Uterus (tissue), 4 donors: Measurements from ENCODE around the gene PPP2R2D. TPM values are rescaled to one million over a fixed set of nuclear protein-coding genes. Genes with fewer than 3 reads are reported as not detected.
A peak's percentile ranks its signal among the peaks of the same experiment; 100 is the strongest.

Experiments used
- DNase-seq, 2 donors: peaks; one replicate each; pipeline ENCODE4 v3.0.0-alpha.2; 2019 to 2020
- H3K27ac ChIP-seq, 2 donors: fragments of 200-600 bp; sonication (generic); 1 replicate in 1 of 2; 2 replicates in 1 of 2; pipeline ENCODE4 v1.5.1; 2016 to 2018
- H3K27me3 ChIP-seq, 2 donors: fragments of 200-600 bp; sonication (generic); one replicate each; pipeline ENCODE4 v1.5.1; 2018 to 2019; ENCODE audit warnings: control low read depth in 1 of 2
- H3K36me3 ChIP-seq, 2 donors: fragments of 200-600 bp; sonication (generic); one replicate each; pipeline ENCODE4 v1.5.1; 2019; ENCODE audit warnings: control low read depth in 1 of 2
- H3K4me1 ChIP-seq, 2 donors: fragments of 200-600 bp; sonication (generic); one replicate each; pipeline ENCODE4 v1.5.1; 2018 to 2019; ENCODE audit warnings: control low read depth in 1 of 2
- H3K4me3 ChIP-seq, 2 donors: fragments of 200-600 bp; sonication (generic); 1 replicate in 1 of 2; 2 replicates in 1 of 2; pipeline ENCODE4 v1.5.1; 2018 to 2019; ENCODE audit warnings: mild to moderate bottlenecking in 1 of 2
- H3K9me3 ChIP-seq, 2 donors: fragments of 200-600 bp; sonication (generic); one replicate each; pipeline ENCODE4 v1.5.1; 2019; ENCODE audit warnings: control low read depth in 1 of 2
- POLR2A ChIP-seq, 2 donors: fragments of 450-650 bp; IDR thresholded peaks; one replicate each; pipeline ENCODE4 v1.6.1; 2016; ENCODE audit warnings: antibody characterized with exemption in 2 of 2, mild to moderate bottlenecking in 1 of 2, moderate library complexity in 1 of 2
- intact Hi-C: fragments of 100-400 bp; cut with DNase I; formaldehyde crosslinking; loops from one replicate; pipeline ENCODE4 v1.15.1; 2023; ENCODE audit warnings: low total_unique reads
- total RNA-seq, 4 donors: library from RNA; depleted of rRNA in 3 of 4; stranded (reverse); fragments of >200 nt in 3 of 4; gene quantifications; one replicate each; pipeline versions ENCODE4 v1.1.0 to v1.2.4, GENCODE V29; 2014 to 2023
- TF ChIP-seq, protein P1 (sequence below), 4 experiments: fragments of 200-600 bp in 2 of 4; fragments of 450-650 bp in 2 of 4; sonication (generic) in 2 of 4; IDR thresholded peaks; one replicate each; pipeline ENCODE4 v1.5.1; 2016 to 2019; ENCODE audit warnings: antibody characterized with exemption in 4 of 4, mild to moderate bottlenecking in 2 of 4, moderate library complexity in 1 of 4
- donor health status: DM: yes; HTN: yes; CAD: no.

Gene PPP2R2D
- total RNA-seq, 4 donors from 2014 or later, result 21.2 to 43.2 (median 36.3) TPM

DNA sequence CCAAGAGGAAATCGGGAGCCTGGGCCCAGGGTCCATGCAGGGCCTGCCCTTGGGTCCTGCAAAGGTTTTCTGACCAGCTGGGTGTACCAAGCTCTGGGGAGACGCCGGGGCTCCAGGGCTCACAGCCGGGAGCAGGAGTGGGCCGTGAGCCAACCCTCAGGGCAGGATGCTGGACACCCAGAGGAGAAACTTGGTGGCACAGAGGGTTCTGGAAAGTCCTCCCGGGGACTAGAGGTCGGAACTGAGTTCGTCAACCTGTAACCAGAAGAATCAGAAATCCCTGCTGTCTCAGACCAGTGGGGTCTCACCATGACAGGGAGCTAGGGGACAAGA is 29.2 kb upstream of the PPP2R2D start:
- DNase-seq, result no peak
- Histone ChIP-seq H3K27ac (no peak overlapping the region), H3K4me3 (no peak overlapping the region), H3K36me3 (no peaks in the 10 kb centered on the region), H3K4me1 (no peaks in the 10 kb centered on the region), H3K27me3 (no peaks in the 10 kb centered on the region), H3K9me3 (no peaks in the 10 kb centered on the region)
- TF ChIP-seq POLR2A (IDR thresholded peaks at IDR 0.05), result no peak
- TF ChIP-seq, protein P1, sequence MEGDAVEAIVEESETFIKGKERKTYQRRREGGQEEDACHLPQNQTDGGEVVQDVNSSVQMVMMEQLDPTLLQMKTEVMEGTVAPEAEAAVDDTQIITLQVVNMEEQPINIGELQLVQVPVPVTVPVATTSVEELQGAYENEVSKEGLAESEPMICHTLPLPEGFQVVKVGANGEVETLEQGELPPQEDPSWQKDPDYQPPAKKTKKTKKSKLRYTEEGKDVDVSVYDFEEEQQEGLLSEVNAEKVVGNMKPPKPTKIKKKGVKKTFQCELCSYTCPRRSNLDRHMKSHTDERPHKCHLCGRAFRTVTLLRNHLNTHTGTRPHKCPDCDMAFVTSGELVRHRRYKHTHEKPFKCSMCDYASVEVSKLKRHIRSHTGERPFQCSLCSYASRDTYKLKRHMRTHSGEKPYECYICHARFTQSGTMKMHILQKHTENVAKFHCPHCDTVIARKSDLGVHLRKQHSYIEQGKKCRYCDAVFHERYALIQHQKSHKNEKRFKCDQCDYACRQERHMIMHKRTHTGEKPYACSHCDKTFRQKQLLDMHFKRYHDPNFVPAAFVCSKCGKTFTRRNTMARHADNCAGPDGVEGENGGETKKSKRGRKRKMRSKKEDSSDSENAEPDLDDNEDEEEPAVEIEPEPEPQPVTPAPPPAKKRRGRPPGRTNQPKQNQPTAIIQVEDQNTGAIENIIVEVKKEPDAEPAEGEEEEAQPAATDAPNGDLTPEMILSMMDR (IDR thresholded peaks at IDR 0.05), result no peak
- intact Hi-C loops, result no loop called here

DNA sequence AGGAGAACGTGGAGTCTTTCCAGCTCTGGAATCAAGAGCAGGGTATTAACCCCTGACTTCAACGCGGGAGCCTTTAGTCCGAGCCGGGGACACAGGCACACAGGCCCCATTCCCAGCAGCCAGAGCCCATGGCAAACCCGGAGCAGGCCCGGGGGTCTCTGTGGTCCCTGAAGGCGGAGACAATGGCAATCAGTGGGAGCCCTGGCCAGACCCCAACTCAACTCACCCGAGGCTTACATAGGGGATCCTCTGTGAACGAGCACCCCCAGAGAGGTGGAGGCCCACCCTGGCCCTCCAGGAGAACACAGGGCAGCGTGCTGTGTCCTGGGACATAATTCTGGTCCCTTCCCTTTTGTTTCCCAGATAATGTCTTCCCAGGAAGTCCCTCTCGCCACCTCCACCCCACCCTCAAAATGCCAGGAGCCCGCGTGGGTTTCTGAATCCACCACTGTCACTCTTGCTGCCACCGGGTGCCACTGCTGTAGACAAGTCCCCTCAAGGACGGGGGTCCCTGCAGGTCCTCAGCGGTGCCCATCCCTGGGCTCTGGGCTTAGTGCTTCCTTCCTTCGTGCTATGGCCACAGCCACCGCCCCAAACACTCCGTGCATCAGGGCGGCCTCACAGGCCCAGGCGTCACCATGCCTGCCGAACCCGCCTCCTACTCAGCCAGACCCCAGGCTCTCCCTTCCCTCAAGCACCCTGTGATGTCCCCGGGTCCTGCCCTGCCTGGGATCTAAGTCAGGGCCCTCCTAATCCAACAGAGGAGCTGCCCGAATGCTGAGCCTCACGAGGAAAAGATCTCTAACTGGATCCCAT is 28.6 kb upstream of the PPP2R2D start:
- H3K27me3 ChIP-seq, result no peaks in the 10 kb centered on the region
- H3K4me1 ChIP-seq, result no peaks in the 10 kb centered on the region
- intact Hi-C loops, result no loop called here
- no peak for TF ChIP-seq POLR2A (IDR thresholded peaks at IDR 0.05)
- TF ChIP-seq, protein P1 (IDR thresholded peaks at IDR 0.05), result no peak
- no peaks in the 10 kb centered on the region for H3K9me3 ChIP-seq
- no peak overlapping the region for H3K27ac ChIP-seq
- no peak overlapping the region for H3K4me3 ChIP-seq
- H3K36me3 ChIP-seq, result no peaks in the 10 kb centered on the region
- DNase-seq, result no peak

DNA sequence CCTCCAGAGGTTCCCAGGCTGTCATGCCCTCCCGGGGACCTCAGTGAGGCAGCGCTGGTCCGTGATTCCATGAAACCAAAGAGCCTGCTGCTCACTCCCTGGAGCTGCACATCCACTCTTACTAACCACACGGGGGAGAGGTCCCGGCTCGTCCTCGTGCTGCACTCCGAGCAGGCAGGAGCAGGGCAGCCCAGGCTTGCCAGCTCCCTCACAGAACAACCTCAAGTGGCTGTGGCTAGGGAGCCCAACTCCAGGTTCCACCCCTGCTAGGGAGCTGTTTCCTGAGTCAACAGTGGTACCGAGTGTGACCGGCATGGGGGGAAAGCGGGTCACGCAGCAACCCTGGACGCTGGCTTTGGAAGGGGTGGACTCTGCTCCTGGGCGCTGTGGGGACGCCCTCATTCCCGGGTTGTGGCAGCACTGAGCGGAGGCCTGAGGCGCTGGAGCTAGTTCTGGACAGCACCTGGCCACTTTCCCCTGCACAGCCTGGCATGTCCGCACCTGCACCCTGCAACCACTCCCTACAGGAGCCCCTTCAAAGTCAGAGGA is 27.9 kb upstream of the PPP2R2D start:
- intact Hi-C loops, result no loop called here
- Histone ChIP-seq H3K36me3 (no peaks in the 10 kb centered on the region), H3K27me3 (no peaks in the 10 kb centered on the region), H3K4me3 (no peak overlapping the region), H3K9me3 (no peaks in the 10 kb centered on the region), H3K4me1 (no peaks in the 10 kb centered on the region), H3K27ac (no peak overlapping the region)
- no peak for TF ChIP-seq POLR2A (IDR thresholded peaks at IDR 0.05)
- TF ChIP-seq, protein P1 (IDR thresholded peaks at IDR 0.05), result no peak
- no peak for DNase-seq

DNA sequence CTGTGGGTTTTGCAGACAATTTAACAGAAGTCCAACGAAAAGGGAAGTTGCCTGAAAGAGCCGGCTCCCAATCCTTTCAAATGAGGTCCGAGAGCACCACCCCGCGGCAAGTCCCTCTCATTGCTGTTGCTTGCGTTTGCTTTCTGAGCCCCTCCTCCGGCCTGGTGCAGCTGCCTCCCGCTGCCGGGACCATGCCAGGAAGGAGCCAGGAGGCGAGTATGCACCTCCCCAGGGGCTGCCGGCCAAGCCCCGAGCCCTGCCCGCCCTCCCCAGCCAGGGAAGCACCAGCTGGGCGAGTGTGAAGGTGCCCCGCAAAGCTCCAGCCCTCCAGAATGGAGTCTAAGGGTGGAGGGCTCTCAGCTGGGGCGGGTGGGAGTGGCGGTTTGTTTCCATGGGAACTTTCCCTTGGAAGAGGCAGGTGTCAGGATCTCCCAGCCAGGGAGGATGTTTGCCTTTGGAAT is 25.8 kb upstream of the PPP2R2D start:
- no peaks in the 10 kb centered on the region for H3K36me3 ChIP-seq
- no peak overlapping the region for H3K27ac ChIP-seq
- no peaks in the 10 kb centered on the region for H3K27me3 ChIP-seq
- no peaks in the 10 kb centered on the region for H3K9me3 ChIP-seq
- intact Hi-C loops, result no loop called here
- DNase-seq, result peak in 1 of 2 donors; percentile 35
- no peaks in the 10 kb centered on the region for H3K4me1 ChIP-seq
- TF ChIP-seq POLR2A (IDR thresholded peaks at IDR 0.05), result no peak
- TF ChIP-seq, protein P1 (IDR thresholded peaks at IDR 0.05), result peak; percentile 32 to 49 (median 40)
- no peak overlapping the region for H3K4me3 ChIP-seq

DNA sequence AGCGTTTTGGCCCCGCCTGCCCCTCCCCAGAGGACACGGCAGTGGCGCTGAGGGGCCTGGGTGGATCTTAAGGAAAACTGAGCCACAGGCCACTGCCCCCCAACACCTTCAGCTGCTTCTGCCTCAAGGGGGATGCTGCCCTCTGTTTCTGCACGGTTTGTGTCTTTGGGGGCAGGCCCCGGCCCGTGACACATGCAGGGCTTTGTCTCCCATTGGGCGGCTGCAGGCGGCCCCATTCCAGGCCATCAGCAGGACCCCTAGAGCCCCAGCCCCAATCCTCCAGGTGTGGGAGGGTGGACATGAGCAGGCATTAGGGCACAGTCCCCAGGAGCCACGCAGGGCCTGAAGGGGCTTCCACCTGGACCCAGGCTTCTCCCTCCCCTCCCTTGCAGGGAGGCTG is 25.3 kb upstream of the PPP2R2D start:
- no peaks in the 10 kb centered on the region for H3K4me1 ChIP-seq
- intact Hi-C loops, result no loop called here
- no peak overlapping the region for H3K27ac ChIP-seq
- TF ChIP-seq, protein P1 (IDR thresholded peaks at IDR 0.05), result no peak
- no peak for TF ChIP-seq POLR2A (IDR thresholded peaks at IDR 0.05)
- no peaks in the 10 kb centered on the region for H3K9me3 ChIP-seq
- H3K4me3 ChIP-seq, result no peak overlapping the region
- no peaks in the 10 kb centered on the region for H3K27me3 ChIP-seq
- no peaks in the 10 kb centered on the region for H3K36me3 ChIP-seq
- no peak for DNase-seq
